Right ventricle myocardium superior (tissue), 1 donor: ENCODE data around the gene FKBP4. TPM values are rescaled to one million over a fixed set of nuclear protein-coding genes. Genes with fewer than 3 reads are reported as not detected.
"Not testable (repeated sequence)": the region's sequence is repeated elsewhere in the genome, so short reads cannot be mapped to it uniquely, and the experiment has no call there.

Source experiments
- ATAC-seq: fragments of 200-7000 bp; cut with Tn5 transposase; one replicate; pipeline ENCODE4 v1.9.1; 2020; ENCODE audit warnings: mild to moderate bottlenecking; ENCODE audit not compliant: poor library complexity
- DNase-seq: peaks from one replicate; pipeline ENCODE4 v3.0.0-alpha.2; 2020
- intact Hi-C: fragments of 100-400 bp; cut with DNase I; formaldehyde crosslinking; loops from one replicate; pipeline ENCODE4 v1.11.2; 2022
- long read RNA-seq: library from polyadenylated mRNA; unstranded; transcript quantifications from one replicate; pipeline ENCODE4 v2.0.0, GENCODE V29; 2021
- total RNA-seq: library from RNA; stranded (reverse); fragmentation: NEBNext Ultra II Directional; extraction: Animal tissue kit (Norgen Biotek cat#: 25700); gene quantifications from one replicate; pipeline ENCODE4 v1.2.1, GENCODE V29; 2021
- donor health status: DM: no; HTN: yes; CAD: no; lungs with severe emphysema.

FKBP4 gene
- total RNA-seq: 63.3 TPM
- long read RNA-seq, transcript FKBP4-201 (10 exons, 3,732 nt): major isoform, 195 of 218 reads
- long read RNA-seq, partial matches to known transcripts: 15 of 218 reads
- long read RNA-seq, other reads (novel, unspliced or antisense): 8 of 218 reads

- DNase-seq (peak; percentile 95), ATAC-seq (peak; percentile 90)
- intact Hi-C loops: no loop called here
Measured at GRCh38 chr12:2794736-2795289, at the start of gene FKBP4. FKBP4 (plus strand) TSS chr12:2794970; CDS start chr12:2795140, 170 bp downstream.

GRCh38 chr12:2745655-2746054 lies 49.1 kb upstream of the FKBP4 start:
- no peak for ATAC-seq
- intact Hi-C loops: no loop called here
- DNase-seq: no peak

- intact Hi-C loops: no loop called here
- ATAC-seq (no peak), DNase-seq (no peak)
Measured at GRCh38 chr12:2749580-2749979, 45.2 kb upstream of the FKBP4 start.

GRCh38 chr12:2750185-2750584 lies 44.6 kb upstream of the FKBP4 start:
- intact Hi-C loops: no loop called here
- ATAC-seq (no peak), DNase-seq (no peak)

- intact Hi-C loops: no loop called here
- ATAC-seq (no peak), DNase-seq (no peak)
Measured at GRCh38 chr12:2751230-2751629, 43.5 kb upstream of the FKBP4 start.

- DNase-seq: no peak
- intact Hi-C loops: no loop called here
- no peak for ATAC-seq
Measured at GRCh38 chr12:2751686-2752085, 43.1 kb upstream of the FKBP4 start.

- peak; percentile 99 for ATAC-seq
- peak; percentile 82 for DNase-seq
- intact Hi-C loops: no loop called here
Measured at GRCh38 chr12:2752676-2753371, 41.9 kb upstream of the FKBP4 start.

GRCh38 chr12:2753536-2753935 lies 41.2 kb upstream of the FKBP4 start:
- ATAC-seq: no peak
- intact Hi-C loops: no loop called here

GRCh38 chr12:2754208-2754607 lies 40.6 kb upstream of the FKBP4 start:
- intact Hi-C loops: no loop called here
- no peak for DNase-seq
- no peak for ATAC-seq

More at GRCh38 chr12:2753536-2753935, 41.2 kb upstream of the FKBP4 start:
- DNase-seq: no peak

GRCh38 chr12:2756756-2757155 lies 38.0 kb upstream of the FKBP4 start:
- no peak for DNase-seq
- no peak for ATAC-seq
- intact Hi-C loops: no loop called here

- ATAC-seq (no peak), DNase-seq (no peak)
- intact Hi-C loops: no loop called here
Measured at GRCh38 chr12:2759733-2760132, 35.0 kb upstream of the FKBP4 start.

GRCh38 chr12:2764398-2764797 lies 30.4 kb upstream of the FKBP4 start:
- ATAC-seq: no peak
- intact Hi-C loops: no loop called here

GRCh38 chr12:2765052-2765451 lies 29.7 kb upstream of the FKBP4 start:
- no peak for DNase-seq
- ATAC-seq: no peak
- intact Hi-C loops: no loop called here

More at GRCh38 chr12:2764398-2764797, 30.4 kb upstream of the FKBP4 start:
- DNase-seq: no peak

GRCh38 chr12:2765608-2766007 lies 29.2 kb upstream of the FKBP4 start:
- intact Hi-C loops: no loop called here
- ATAC-seq: no peak

GRCh38 chr12:2768224-2768961 lies 26.4 kb upstream of the FKBP4 start:
- ATAC-seq: no peak
- intact Hi-C loops: no loop called here

More at GRCh38 chr12:2765608-2766007, 29.2 kb upstream of the FKBP4 start:
- DNase-seq: no peak

GRCh38 chr12:2769866-2770533 lies 24.8 kb upstream of the FKBP4 start:
- ATAC-seq (no peak), DNase-seq (no peak)
- intact Hi-C loops: no loop called here

More at GRCh38 chr12:2768224-2768961, 26.4 kb upstream of the FKBP4 start:
- DNase-seq: no peak

GRCh38 chr12:2770544-2770943 lies 24.2 kb upstream of the FKBP4 start:
- intact Hi-C loops, DNase-seq, ATAC-seq: not testable (repeated sequence)

GRCh38 chr12:2772370-2772769 lies 22.4 kb upstream of the FKBP4 start:
- intact Hi-C loops: no loop called here
- DNase-seq: no peak
- ATAC-seq: no peak
